SU-DHL-6 (cell line): Measurements from ENCODE around the gene MYBPHL.

Experiments
- H2AFZ ChIP-seq: fragments of 200-600 bp; sonication (generic); 2 replicates; pipeline ENCODE4 v1.6.1; 2014; ENCODE audit warnings: low read depth, mild to moderate bottlenecking, moderate library complexity, mixed read lengths, antibody characterized with exemption, low read length; ENCODE audit not compliant: severe bottlenecking
- H3F3A ChIP-seq: fragments of 200-600 bp; shearing (Covaris generic); 2 replicates; pipeline ENCODE4 v1.6.0; 2016; ENCODE audit warnings: antibody characterized with exemption, mild to moderate bottlenecking; ENCODE audit not compliant: insufficient read depth
- H3K27ac ChIP-seq: fragments of 200-600 bp; sonication (generic); 2 replicates; pipeline ENCODE4 v1.5.1; 2016; ENCODE audit warnings: low read depth, mild to moderate bottlenecking, low read length, moderate library complexity, mixed read lengths
- H3K27me3 ChIP-seq: fragments of 200-600 bp; sonication (generic), shearing (Covaris generic); 2 replicates; pipeline ENCODE4 v1.6.0; 2014; ENCODE audit warnings: mild to moderate bottlenecking, low read length
- H3K36me3 ChIP-seq: fragments of 200-600 bp; sonication (generic); 2 replicates; pipeline ENCODE4 v1.6.1; 2014; ENCODE audit warnings: mild to moderate bottlenecking, low read length, mixed read lengths
- H3K4me2 ChIP-seq: fragments of 300-600, 200-600 bp; shearing (Covaris generic), sonication (generic); 2 replicates; pipeline ENCODE4 v1.6.0; 2014; ENCODE audit warnings: low read length, low read depth, mild to moderate bottlenecking; ENCODE audit not compliant: poor library complexity, severe bottlenecking
- H3K4me3 ChIP-seq: fragments of 200-600 bp; sonication (generic); 2 replicates; pipeline ENCODE4 v1.5.1; 2014; ENCODE audit warnings: antibody characterized with exemption, low read length, mild to moderate bottlenecking, mixed read lengths; ENCODE audit not compliant: insufficient read depth, poor library complexity, severe bottlenecking
- H3K79me2 ChIP-seq: fragments of 200-600 bp; sonication (generic); 2 replicates; pipeline ENCODE4 v1.6.1; 2014; ENCODE audit warnings: mild to moderate bottlenecking, low read length, moderate library complexity; ENCODE audit not compliant: insufficient read depth
- H3K9ac ChIP-seq: fragments of 200-600 bp; sonication (generic); 2 replicates; pipeline ENCODE4 v1.7.0; 2014; ENCODE audit warnings: mild to moderate bottlenecking, low read length
- H3K9me2 ChIP-seq: fragments of 200-600 bp; sonication (generic); replicated peaks from 2 replicates; pipeline ENCODE4 v1.6.1; 2014; ENCODE audit warnings: low read length; ENCODE audit not compliant: insufficient read depth
- H3K9me3 ChIP-seq: fragments of 200-600 bp; sonication (generic); 2 replicates; pipeline ENCODE4 v1.6.1; 2014; ENCODE audit warnings: low read length, mixed read lengths; ENCODE audit not compliant: insufficient read depth
- H4K20me1 ChIP-seq: fragments of 200-600 bp; sonication (generic); 2 replicates; pipeline ENCODE4 v1.6.1; 2014; ENCODE audit warnings: low read depth, mild to moderate bottlenecking, antibody characterized with exemption, low read length, moderate library complexity, mixed read lengths
- EZH2phosphoT487 ChIP-seq: fragments of 200-600 bp; sonication (generic), shearing (Covaris generic); conservative IDR thresholded peaks from 2 replicates; pipeline ENCODE4 v1.6.1; 2018; ENCODE audit warnings: mild to moderate bottlenecking, antibody characterized with exemption, low read length, moderate library complexity, mixed read lengths
- TF ChIP-seq, protein P1 (sequence below): fragments of 200-600 bp; sonication (generic); IDR thresholded peaks from one replicate; pipeline ENCODE4 v1.5.1; 2017; ENCODE audit warnings: antibody characterized with exemption, mild to moderate bottlenecking, low read length, moderate library complexity; ENCODE audit not compliant: insufficient read depth, poor library complexity, severe bottlenecking

Gene MYBPHL

DNA sequence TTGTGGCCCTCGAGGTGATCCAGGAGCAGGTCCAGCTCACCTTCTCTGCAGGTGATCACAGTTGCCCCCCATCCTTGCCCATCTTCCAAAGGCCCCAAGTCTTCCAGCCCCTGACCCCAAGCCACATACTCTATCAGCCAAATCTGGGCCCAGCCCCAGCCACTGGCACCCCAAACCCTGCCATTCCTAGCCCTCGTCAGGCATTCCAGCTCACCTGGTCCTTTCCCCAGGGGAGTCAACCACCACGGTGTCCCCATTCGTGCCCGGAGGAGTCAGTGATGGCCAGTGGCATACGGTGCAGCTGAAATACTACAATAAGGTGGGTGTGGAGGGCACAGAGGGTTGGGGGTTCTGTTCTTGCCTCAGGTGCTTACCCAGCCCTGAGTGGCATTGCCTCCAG lies 45.2 kb downstream of the MYBPHL start:
- H3F3A ChIP-seq = no peaks in the 10 kb centered on the region
- TF ChIP-seq, protein P1, sequence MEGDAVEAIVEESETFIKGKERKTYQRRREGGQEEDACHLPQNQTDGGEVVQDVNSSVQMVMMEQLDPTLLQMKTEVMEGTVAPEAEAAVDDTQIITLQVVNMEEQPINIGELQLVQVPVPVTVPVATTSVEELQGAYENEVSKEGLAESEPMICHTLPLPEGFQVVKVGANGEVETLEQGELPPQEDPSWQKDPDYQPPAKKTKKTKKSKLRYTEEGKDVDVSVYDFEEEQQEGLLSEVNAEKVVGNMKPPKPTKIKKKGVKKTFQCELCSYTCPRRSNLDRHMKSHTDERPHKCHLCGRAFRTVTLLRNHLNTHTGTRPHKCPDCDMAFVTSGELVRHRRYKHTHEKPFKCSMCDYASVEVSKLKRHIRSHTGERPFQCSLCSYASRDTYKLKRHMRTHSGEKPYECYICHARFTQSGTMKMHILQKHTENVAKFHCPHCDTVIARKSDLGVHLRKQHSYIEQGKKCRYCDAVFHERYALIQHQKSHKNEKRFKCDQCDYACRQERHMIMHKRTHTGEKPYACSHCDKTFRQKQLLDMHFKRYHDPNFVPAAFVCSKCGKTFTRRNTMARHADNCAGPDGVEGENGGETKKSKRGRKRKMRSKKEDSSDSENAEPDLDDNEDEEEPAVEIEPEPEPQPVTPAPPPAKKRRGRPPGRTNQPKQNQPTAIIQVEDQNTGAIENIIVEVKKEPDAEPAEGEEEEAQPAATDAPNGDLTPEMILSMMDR = no peak
- TF ChIP-seq EZH2phosphoT487 = no peak
- no peaks in the 10 kb centered on the region for H3K27me3 ChIP-seq
- no peak overlapping the region for H2AFZ ChIP-seq
- H3K27ac ChIP-seq = no peak overlapping the region
- H4K20me1 ChIP-seq = no peaks in the 10 kb centered on the region
- no peaks in the 10 kb centered on the region for H3K36me3 ChIP-seq
- H3K79me2 ChIP-seq = no peaks in the 10 kb centered on the region
- H3K4me2 ChIP-seq = no peak overlapping the region
- no peak overlapping the region for H3K9ac ChIP-seq
- H3K9me3 ChIP-seq = no peaks in the 10 kb centered on the region
- H3K9me2 ChIP-seq = no peaks in the 10 kb centered on the region
- no peak overlapping the region for H3K4me3 ChIP-seq

DNA sequence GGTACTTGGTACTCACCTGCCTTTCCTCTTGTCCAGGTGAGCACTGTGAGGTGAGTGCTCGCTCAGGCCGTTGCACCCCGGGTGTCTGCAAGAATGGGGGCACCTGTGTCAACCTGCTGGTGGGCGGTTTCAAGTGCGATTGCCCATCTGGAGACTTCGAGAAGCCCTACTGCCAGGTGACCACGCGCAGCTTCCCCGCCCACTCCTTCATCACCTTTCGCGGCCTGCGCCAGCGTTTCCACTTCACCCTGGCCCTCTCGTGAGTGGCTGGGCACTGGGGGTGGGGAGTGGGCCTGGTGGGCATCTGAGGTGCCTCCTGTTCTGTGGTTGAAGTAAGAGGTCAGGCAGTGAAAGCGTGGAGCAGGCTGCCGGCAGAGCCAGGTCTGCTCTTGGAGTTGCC lies 45.8 kb downstream of the MYBPHL start:
- no peaks in the 10 kb centered on the region for H3K9me2 ChIP-seq
- H3K79me2 ChIP-seq = no peaks in the 10 kb centered on the region
- no peak overlapping the region for H2AFZ ChIP-seq
- H3K27me3 ChIP-seq = no peaks in the 10 kb centered on the region
- H3K4me3 ChIP-seq = no peak overlapping the region
- H3K4me2 ChIP-seq = no peak overlapping the region
- TF ChIP-seq, protein P1 = no peak
- no peak for TF ChIP-seq EZH2phosphoT487
- H3K9ac ChIP-seq = no peak overlapping the region
- H3K36me3 ChIP-seq = no peaks in the 10 kb centered on the region
- H3K9me3 ChIP-seq = no peaks in the 10 kb centered on the region
- no peaks in the 10 kb centered on the region for H4K20me1 ChIP-seq
- no peaks in the 10 kb centered on the region for H3F3A ChIP-seq
- no peak overlapping the region for H3K27ac ChIP-seq

DNA sequence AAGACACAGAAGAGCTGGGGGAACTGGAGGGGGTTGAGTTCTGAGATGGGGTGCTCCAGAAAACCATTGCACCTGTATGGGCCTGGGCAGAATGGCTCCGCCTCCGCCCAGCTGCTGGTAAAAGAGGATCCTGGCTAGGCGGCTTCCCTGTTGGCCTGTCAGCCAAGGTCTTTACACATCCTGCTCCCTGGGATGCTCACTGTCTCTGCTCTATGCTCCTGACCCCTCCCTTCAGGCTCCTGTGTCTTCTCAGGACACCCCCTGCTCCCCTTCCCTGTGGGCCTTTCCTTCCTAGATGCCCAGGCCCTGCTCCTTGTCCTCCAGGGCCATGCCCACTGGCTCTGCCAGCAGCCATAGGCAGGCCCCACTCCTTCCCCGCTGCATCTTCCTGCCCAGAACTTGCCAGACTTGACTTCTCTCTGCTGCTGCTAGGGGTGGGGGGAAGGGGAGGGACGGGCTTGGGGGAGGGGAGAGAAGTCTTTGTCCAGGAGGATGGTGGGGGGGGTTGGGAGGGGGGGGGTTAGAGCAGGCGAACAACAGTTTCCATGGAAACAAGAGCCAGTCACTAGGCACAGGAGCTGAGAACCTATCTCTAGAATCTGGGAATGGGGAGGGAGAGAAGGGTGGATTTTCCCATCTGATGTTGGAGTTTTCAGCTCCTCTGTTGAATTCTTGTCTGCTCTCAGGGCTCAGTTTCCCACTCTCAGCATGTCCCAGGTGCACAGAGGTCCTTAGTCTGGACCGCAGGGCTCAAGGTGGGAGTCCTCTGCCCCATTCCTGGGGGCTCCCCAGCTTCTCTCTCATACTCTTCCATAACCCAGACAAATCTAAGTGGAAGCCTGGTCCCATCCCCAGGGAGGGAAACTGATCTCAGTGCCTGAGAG lies 46.9 kb downstream of the MYBPHL start:
- Histone ChIP-seq H3K79me2 (no peaks in the 10 kb centered on the region), H3K9me2 (no peaks in the 10 kb centered on the region), H3K27me3 (no peaks in the 10 kb centered on the region), H3K27ac (no peak overlapping the region), H3F3A (no peaks in the 10 kb centered on the region), H3K36me3 (no peaks in the 10 kb centered on the region), H3K9ac (no peak overlapping the region), H3K4me3 (no peak overlapping the region), H4K20me1 (no peaks in the 10 kb centered on the region), H3K4me2 (no peak overlapping the region), H2AFZ (no peak overlapping the region), H3K9me3 (no peaks in the 10 kb centered on the region)
- TF ChIP-seq, protein P1 = no peak
- no peak for TF ChIP-seq EZH2phosphoT487
